CD4-positive, alpha-beta T cell treated with Interleukin-15 for 1 hour (primary cell): ENCODE data around the gene MTMR3.

ENCODE experiments used
- DNase-seq: peaks from one replicate; pipeline ENCODE4 v3.0.0-alpha.2; 2020

MTMR3 gene

DNA sequence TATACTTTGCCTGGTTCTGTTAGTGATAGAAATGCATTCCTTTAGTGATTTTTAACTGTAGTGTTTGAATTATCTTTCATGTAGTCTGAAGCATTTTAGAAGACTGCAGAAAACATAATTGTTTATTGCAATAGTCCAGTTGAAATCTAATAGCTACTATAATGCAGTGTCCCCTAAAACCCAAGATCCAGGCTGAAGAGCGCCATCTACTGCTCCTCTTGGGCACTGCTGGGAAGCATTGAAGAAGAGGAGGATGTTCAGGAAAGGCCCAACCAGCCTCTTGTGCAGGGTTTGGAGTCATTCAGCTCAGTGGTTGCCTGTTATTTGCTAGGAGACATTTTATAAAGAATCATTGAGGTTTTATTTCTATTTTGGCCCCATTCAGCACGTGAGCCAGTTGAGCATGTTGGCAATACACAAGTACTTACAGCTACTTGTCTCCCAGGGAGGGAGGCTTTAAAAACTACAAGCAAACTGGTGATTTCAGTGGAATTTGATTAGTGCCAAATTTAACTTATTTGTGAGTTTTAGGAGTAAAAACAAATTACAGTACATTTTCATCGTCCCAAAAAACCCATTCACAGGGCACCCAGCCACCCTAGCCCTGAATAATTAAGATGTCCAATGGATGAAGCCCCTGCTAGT, 122.4 kb downstream of the MTMR3 start:
- peak; percentile 50 for DNase-seq

DNA sequence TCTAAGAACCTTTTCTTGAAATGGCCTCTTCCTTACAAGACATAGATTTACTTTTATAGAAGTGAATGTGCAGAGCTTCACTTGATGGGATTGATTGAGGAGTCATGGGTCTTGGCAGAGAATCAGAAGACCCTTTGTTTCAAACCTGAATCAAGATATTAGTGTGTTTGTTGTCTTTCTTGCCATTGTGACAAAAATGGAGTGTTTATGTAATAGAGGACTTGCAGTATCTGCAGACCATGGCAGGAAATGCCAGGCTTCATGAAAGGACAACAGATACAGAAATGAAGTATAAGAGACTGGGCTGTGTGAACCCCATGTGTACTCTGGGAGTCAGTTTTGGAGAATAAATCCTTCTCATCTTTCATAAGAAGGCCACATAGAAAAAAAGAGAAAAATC, 124.4 kb downstream of the MTMR3 start:
- DNase-seq = no peak

DNA sequence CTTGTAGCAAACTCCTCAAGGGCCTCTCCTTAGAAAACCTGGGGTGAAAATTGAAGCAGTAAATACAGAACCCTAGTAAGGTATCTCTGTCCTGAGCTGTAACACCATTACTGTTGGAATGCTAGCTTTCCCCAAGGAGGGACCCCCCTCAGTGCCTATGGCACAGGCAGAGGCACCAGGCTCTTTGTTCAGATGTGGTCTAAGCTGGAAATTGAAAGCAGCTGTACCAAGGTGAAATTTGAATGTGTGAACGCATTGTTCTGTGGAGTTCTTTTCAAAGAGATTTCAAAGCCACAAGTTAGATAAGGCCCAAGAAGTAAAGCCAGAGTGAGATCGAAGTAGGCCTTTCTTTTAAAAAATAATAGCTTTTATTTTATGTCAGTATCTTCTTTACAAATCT, 125.4 kb downstream of the MTMR3 start:
- DNase-seq = no peak

DNA sequence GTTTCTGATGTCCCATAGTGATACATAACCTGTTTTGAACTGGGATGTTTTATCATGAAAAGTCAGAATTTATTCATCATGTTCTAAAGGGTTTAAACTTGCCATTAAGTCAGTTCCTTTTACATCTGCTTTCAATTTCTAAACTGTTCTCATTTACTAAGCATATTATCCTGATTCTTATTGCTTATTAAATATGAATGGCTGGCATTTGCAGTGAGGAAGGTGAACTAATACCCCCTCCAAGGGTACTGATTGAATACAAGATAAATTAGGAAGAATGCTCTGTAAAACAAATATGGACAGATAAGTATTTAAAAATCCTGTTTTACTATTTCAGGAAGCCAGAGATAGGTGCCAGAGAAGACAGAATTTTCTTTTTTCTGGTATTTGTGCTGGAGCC, 126.5 kb downstream of the MTMR3 start:
- no peak for DNase-seq

DNA sequence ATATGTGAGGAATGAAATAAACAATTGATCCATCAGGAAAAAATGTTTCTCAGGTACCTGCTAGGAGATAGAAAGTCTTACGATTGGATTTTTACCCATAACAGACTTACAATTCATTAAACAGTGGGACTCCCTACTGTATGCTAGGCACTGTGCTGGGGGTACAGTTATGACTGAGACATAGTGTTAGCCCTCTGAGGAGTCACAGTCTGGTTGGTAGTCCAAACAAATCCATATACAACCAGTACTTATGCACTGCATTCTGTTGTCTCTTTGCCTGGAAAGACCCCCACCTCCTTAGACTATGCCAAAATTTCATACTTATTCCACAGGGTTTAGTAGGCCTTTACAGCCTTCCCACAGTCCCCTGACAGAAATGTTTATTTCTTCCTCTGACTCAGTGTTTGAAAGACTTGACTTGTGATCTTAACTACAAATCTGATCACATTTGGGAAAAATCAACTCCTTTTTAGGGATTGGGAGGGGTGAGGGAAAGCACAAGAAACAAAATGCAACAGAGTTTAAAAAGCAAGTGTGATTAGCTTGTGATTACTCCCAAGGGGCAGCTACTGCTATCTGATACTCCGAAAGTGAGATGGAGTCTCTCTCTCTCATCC, 127.9 kb downstream of the MTMR3 start:
- DNase-seq = no peak

DNA sequence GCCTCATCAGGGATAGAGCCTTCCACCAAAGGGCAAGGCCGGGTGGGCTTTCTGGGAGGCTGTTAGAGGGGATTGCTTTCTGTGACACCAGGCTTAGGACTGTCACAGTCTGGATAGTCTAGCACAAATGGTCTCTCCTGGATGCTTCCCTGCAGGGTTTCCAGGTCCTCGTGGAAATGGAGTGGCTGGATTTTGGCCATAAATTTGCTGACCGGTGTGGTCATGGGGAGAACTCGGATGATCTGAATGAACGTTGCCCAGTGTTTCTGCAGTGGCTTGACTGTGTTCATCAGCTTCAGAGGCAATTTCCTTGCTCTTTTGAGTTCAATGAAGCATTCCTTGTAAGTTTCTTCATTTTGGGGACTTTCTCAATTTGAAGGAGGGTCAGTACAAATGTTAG, 130.2 kb downstream of the MTMR3 start:
- DNase-seq = no peak

DNA sequence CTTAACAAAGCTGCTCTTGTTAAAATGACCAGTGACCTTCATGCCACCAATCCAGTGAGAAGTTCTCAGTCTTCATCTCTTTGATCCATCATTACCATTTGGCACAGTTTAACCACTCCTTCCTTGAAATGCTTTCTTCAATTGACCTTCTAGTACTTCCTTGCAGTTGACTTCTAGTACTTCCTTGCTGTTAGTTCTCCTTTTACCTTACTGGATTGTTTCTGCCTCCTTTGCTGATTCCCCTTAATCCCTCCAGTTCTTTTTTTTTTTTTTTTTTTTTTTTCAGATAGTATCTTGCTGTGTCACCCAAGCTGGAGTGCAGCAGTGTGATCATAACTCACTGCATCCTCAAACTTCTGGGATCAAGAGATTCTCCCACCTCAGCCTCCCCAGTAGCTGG, 131.3 kb downstream of the MTMR3 start:
- no peak for DNase-seq

DNA sequence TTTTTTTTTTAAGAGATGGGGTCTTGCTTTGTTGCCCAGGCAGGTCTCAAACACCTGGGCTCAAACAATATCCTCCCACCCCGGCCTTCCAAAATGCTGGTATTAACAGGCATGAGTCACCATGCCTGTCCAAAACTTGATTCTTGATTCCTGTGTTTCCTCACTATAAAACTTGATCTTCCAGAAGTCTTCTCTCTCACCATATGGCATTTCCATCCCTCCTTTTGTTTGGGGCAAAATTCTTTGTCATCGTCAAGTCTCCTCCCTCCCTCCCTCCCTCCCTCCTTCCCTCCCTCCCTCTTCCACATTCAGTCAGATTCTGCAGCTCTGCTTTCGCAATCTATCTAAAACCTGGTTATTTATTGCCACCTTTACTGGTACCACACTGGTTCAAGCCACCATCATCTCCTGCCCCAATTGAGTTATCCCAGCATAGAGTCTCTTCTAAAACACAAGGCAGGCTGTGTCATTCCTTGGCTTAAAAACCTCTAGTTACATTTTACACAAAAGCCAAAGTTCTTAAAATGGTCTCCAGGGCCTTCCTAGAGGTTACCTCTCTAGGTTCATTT, 132.3 kb downstream of the MTMR3 start:
- DNase-seq = no peak

DNA sequence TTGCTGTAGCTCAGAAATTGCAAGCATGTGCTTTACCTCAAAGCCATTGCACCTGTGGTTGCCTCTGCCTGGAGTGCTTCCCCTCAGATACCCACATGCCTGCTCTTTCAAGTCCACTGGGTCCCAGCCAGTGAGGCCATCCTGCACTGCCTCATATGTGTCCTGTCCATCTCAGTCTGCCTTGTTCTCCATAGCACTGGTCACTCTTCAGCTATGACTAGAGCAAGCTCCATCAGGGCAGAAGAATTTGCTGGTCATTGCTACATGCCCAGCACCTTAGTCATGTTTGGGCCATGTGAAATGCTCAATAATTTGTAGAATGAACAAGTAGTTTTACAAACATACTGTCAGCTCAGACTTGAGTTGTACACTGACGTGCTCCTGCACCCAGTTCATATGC, 132.9 kb downstream of the MTMR3 start:
- no peak for DNase-seq

DNA sequence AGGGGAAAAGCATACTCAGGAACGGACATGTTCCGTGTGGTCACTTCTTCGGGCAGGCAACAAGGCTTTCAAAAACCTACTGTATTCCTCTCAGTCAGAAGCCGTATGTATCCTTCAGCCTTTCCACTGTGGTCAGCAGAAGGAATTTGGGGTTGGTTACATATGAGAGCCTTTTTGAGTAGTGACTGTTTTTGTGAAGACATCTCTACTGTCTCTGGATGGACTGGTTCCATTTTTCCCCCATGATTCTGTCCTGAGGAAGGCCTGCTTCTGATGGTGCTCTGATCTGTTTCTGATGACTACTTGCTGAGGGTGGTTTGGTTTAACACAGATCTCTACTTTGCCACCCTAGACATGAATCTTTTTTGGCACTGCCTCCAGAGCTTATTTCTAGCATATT, 133.6 kb downstream of the MTMR3 start:
- no peak for DNase-seq

DNA sequence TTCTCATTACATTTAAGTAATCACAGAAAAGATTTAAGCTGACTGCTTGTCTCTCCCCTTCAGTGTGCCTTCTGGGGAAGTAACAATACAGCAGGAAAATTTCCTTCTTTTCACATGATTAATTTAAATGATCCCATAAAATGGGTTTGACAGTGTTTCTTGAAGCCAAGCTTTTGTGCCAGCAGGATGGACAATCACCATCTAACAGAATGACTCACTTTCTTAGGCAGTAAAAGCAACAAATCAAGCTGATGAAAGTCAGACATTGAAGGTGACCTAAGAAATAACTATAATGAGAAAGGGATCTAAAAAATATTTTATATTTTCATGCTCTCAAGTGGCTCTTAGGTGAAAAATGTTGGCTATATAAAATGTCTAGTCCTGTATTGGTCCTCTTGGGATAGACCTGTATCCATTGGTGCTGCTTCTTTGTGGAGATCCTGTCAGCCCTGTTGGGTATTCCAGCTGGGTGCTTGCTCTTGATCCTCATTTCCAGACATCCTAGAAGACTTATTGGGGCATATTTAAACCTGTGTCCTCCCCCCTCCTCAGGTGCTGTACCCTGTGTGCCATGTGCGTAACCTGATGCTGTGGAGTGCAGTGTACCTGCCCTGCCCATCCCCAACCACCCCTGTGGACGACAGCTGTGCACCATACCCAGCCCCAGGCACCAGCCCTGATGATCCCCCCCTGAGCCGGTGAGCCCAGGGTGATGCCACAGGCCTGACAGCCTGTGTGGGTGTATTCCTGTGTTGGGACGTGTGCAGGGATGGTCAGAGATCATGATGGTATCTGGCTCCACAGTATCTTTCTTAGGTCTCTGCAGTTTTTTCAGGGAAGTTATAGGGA, 134.6 kb downstream of the MTMR3 start:
- DNase-seq = no peak

DNA sequence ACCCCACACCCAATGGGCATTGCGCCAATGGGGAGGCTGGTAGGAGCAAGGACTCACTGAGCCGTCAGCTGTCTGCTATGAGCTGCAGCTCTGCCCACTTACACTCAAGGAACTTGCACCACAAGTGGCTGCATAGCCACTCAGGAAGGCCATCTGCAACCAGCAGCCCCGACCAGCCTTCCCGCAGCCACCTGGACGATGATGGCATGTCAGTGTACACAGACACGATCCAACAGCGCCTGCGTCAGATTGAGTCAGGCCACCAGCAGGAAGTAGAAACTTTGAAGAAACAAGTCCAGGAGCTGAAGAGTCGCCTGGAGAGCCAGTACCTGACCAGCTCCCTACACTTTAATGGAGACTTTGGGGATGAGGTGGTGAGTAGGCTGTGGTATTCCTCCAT, 137.5 kb downstream of the MTMR3 start:
- no peak for DNase-seq

DNA sequence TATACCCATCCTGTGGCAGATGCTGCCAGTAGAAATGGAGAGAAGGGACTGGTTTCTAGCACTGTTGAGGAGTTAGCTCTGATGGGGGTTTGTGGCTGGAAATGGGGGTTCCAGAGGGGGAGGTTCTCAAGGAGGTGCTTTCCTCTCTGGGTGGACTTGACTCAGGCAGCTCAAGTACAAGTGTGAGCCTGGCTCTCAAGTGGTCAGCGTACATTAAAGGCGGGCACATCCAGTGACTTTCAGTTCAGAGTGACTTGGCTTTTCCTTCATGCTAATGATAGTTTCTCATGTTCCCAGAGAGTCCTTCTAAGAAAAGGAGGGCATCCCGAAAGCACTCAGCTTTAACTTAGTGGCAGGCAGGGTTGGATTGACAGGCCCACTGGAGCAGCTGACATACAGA, 138.4 kb downstream of the MTMR3 start:
- DNase-seq = no peak

DNA sequence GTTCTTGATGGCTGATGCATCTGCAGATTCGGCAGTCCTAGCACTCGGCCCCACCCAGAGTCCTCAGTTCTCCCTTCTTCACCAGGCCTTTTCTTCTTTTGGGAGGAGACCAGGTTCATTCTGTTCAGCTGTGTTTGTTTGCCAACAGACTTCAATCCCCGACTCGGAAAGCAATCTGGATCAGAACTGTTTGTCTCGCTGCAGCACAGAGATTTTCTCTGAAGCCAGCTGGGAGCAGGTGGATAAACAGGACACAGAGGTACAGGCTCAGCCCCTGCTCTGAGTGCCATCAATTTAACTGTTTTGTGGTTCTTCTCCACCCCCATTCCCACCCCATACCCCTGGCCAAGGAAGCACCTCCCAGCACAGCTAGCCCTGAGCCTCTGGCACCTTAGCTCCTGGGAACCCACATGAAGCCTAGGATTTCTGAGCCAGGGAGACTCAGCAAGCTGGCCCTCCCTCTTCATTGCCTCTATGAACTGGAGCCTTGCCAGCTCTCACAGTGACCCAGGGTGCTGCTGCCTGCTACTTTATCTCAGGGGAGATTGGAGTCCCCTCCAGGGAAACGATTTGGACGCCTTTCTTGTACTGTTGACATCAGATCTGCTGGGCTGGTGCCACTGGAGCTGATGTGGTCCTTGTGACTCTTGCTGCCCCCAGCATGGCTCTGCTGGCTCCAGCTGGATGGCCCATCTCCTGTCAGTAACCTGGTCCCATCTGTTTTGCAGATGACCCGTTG, 139.1 kb downstream of the MTMR3 start:
- no peak for DNase-seq

DNA sequence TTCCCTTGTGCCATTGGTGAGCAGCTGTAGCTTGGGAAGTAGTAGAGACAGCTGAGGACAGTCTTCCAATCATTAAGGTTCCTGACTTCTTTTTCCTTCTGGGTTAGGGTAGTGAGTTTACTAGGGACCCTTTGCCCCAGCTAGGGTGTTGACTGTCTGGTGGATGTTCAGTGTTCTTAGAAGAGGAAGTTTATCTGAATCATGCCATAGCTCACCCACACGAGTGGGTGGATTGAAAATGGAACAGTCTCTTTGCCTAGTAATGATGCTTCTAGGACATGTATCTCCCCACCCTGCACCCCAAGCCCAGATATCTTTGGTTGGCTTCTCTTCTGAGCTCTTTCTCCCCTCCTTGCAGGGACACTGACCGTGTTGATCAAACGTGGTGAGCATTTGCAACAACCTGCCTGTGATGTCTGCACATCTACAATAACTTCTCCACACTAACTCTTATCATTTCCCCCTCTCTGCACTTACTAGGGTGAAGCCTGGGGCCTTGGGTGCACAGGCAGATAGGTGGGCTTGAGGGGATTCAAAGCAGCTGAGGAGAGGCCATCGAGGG, 140.2 kb downstream of the MTMR3 start:
- DNase-seq = no peak

DNA sequence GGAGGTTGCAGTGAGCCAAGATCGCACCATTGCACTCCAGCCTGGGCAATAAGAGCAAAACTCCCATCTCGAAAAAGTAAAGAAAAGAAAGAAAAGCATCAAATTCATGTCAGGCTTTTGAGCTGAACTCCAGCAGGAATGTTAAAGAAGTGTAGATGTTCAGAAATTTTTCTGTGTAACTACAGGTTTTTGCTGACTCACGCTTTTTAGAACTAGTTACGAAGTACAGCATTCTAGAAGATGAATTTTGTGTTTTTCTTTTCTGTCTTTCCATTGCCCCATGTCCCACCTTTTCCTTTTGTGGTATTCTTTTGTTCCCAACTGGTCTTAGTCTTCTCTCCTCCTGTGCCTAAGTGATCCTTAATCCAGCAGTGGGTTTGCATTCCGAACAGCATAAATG, 141.3 kb downstream of the MTMR3 start:
- DNase-seq = no peak

DNA sequence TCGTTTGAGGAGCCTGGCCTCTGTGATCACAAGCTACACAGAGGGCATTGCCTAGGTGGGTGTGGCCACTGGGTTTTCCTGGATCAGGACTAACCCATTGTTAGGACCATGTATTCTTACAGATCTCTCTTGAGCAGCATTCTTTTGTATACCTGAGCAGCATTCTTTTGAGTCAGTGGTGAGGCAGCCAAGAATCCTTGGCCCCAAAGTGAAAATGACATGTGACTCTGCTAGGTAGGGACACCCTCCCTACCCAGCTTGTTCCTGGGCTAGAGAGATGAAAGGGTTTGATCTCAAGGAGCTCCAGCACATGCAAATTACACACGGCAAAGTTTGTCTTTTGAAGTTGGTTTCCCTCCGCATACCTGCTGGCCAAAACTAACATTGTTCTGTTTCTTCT, 142.2 kb downstream of the MTMR3 start:
- DNase-seq = no peak

DNA sequence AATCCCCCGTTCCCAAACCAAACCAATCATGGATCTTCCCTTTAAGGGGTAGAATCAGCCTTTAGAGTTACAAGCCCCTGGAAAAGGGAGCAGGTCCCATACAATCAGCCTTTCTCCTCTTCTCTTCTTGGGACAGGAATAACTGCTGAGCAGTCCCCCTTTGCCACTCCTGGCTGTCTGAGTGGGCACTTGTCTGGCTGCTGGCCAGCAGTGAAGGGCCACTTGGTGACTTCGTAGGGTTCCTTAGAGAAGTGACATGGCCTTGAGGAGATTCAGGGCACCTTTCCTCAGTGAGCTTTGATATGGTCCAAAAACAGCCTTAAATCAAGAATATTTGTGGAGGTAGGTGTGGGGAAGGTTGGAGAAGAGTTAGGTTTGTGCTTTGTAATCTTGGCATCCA, 143.8 kb downstream of the MTMR3 start:
- no peak for DNase-seq

DNA sequence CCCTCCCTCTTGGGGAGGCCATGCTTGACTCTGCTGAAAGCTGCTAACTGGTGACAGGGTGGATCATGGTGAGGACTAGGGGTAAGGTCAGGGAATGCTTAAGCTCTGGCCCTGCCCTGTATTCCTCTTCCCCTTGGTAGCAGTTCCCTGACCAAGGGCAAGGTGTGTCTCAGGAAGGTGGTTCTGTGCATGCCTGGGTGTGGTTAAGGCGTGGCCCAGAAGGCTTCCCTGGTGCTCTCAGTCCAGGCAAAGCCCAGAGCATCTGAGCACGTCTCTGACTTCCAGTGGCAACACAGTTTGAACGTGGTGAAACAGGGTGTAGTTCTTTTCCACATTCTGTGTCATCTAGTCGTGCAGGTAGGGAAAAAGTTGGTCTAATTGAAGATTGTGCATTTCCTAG, 144.2 kb downstream of the MTMR3 start:
- DNase-seq = no peak

DNA sequence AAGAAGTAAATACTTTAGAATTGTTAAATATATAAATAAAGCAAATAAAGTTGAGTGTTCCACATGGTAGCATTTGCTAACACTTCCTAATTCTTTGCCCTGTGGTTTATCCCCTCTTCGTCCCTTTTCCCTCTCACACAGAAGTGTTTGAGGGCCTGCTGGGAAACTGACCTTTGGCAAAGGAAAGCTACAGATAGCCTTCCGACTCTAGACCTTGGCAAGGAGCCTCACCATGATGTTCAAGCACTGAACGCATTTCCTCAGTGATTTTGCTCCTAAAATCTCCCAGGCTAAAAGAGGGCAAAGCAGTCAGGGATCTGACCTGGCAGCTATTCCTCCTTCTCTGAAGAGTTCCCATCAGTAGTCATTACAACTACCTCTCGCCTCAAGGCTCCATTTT, 144.8 kb downstream of the MTMR3 start:
- no peak for DNase-seq

DNA sequence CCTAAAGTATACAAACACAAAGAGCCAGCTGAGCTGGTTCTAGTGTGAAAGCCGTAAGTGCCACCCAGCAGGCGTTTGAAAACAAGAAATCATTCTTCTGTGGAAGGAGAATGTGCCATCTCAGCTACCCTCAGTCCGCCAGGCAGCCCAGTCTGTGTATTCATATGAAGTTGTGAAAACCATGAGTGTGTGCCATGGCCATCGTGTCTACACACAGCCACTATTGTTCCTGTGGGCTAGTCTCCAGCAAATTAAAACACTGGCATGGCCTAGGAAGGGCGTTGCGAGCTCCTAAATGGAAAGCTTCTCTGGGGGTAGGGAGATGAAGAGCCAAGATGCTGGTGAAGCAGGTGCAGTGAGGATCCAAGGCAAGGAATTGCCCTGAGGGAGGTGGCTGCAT, 145.8 kb downstream of the MTMR3 start:
- DNase-seq = no peak

DNA sequence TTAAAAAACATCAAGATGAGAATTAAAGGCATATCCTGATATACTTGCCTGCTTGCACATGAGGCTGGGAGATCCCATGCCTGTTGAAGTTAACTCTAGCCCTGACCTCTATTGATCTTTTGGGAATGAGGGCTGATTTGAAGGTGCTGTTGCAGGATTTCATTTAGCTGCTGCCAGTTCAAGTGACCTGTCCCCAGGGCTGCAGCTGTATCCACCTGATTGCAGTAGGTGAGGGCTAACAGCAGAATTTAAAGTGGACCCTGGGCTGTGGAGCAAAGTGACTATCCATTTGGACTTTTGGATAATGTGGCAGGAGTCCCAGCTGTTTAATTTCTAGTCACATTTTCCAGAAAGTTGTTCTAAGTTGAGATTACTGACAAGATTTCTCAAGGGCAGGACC, 146.5 kb downstream of the MTMR3 start:
- no peak for DNase-seq

DNA sequence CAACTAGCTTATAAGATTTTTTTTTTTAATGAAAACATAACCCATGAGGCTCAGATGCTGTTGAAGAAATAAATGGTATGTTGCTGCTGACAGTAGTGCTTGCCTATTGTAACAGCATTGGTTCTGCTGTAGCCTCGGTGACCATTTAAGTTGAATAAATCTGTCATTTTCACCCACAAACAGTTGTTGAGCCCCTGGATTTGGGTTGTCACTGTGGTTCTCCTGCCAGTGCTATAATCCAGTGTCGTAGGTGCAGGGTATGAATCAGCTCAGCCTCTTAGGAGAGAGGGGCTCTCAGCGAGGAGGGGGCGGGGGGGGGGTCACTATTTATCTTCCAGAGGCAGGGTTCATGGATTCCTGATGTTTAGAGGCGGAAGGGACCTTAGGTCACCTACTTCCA, 147.4 kb downstream of the MTMR3 start:
- DNase-seq = no peak
